GM19455 (cell line): ENCODE data around the gene MAL.

Experiments
- ATAC-seq: cut with Tn5 transposase; IDR thresholded peaks from one replicate; pipeline ENCODE4 v1.9.1; 2021; ENCODE audit not compliant: unreplicated experiment

Gene MAL

DNA sequence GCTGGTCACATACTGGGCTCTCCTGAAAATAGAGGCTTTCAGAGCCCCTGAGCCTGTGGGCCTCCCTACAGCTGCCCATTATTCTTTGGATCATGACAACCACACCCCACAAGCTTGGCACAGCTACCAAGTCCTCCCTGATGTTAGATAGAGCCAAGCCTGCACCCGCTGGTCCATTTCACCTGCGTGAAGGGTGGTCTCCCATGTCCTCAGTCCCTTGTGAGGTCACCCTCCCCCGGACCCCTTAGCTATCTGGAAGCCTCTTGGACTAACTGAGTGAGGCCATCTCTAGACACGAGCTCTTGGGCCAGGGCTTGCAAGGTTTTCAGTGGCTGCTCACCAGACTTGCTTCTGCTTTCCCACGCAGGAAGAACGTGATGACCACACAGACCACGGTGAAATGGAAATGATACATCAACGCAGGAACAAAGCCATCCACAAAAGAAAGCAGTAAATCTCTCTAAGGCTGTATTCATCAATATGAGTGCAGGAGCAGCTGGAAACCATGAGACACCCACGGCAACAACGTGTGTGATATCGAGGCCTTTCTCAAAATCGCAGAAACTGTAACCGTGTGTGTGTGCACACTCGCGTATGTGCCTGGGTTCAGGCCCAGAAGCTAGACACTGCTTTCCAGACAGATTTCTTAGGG is 10.1 kb upstream of the MAL start:
- ATAC-seq = no peak

DNA sequence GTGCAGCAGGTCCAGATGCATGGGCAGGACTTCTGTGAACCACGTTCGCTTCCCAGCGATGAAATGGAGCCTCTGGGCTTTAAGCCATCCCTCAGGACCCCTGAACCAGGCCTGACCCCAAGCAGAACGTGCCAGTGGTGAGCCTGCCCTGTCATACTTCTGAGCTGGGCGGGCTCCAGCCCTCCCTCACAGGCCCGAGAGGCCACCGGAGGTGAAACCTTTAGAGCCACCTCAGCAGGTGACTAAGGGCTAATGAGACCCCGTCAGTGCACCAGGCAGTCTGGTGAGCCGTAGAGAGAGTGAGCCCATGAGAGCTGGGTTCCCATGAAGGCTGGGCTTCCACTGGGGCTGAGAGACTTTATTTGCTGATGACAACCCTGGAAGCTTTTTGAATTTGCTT is 8.9 kb upstream of the MAL start:
- no peak for ATAC-seq

DNA sequence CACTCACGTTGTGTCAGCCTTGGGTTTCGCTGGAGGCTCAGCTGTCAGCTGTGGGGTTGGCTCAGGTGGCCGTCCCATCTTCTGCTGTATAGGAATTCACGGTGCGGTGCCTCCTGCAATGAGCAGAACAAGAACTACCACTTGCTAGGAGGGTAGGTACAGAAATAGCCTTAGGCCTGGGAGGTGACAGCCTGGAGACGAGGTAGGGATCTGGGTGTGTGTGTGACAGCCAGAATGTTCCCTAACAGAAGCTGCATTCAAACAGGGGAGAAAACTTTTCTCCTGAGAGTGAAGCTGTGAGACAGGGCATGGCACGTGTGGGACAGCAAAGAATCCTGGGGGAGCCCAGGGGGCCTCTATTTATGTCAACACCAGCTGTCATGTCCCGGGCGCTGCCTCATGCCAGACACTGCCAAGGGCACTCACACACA is 8.4 kb upstream of the MAL start:
- ATAC-seq = no peak

DNA sequence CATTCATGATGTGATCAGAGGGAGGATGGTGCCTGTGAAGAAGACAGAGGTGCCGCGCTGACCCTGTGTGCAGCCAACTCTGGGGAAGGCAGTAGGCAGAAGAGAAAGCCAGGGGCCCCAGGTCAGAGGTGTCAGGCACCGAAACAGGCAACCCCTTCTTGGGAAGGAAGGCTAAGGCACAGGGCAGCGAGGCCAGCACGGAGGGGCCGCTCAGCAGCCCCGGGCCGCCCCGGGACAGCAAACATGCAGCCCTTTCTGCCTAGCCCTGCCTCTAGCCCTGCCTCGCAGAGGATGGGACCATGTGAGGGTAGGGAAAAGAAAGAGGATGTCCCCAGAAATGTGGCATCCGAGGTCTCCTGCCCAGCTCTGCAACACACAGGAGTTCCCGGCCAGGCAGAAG is 7.7 kb upstream of the MAL start:
- no peak for ATAC-seq

DNA sequence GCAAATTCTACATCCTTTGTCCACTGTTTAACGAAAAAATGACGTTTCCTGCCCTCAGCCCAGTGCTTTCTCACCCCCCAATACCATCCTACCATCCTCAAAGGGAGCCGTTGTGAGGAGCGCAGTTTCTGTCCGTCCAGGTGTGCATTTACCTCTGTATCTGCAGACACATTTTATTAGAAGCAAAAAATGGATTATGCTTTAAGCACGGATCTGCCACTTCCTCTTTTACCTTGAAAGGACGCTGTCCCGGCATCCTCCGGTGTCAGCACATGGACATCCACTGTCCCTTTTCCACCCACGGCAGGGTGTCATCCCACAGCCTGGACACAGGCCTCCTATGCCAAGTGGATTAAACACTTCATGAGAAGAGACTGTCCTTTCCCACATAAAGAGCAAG is 7.2 kb upstream of the MAL start:
- ATAC-seq = no peak

DNA sequence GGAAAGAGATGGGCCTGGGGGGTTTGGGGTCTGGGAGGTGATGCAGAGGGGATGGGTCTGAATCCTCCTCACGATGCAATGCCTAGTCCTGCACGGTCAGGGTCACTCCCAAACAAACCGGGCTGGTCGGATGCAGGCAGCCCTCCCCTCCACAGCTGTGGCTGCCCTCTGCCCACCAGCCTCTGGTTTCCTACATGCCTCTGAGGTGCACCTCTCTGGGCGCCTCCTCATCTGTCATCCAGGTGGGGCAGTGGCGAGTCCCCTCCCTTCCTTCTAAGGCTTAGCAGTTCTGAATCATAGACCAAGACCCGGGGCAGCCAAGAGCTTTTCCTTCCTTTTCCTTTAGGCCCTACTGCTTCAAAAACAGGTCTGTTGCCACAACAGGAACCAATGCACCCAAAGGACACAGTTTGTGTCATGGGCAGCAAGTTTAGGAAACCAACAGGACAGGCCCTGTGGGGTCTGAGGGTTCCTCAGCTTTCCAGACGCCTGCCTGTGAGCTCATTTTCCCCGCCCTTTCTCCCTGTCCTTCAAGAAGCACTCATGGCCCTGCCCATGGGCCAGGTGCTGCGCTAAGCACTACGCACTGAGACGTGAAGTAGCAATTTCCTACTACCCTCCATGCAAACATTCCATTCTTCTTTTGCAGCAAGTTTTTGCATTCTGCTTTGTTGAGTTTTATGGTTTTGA is 6.5 kb upstream of the MAL start:
- no peak for ATAC-seq

DNA sequence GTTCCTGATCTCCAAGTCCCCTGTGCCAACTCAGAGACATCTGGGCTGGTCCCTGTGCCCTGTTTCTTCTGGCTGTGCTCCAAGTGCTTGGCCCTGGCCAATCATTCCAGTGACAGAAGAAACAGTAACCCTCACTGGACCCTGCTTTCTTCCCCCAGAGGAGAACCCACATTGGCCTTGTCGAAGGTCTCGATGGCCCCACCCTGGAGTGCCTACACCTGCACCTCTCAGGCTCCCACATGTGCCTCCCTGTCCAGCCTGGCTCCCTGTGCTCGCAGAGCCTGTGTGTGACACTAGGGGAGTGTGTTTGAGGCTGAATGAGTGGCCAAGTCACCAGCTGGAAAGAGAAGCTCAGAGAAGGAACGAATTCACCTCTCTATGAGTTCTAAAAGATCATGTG is 5.9 kb upstream of the MAL start:
- ATAC-seq = no peak

DNA sequence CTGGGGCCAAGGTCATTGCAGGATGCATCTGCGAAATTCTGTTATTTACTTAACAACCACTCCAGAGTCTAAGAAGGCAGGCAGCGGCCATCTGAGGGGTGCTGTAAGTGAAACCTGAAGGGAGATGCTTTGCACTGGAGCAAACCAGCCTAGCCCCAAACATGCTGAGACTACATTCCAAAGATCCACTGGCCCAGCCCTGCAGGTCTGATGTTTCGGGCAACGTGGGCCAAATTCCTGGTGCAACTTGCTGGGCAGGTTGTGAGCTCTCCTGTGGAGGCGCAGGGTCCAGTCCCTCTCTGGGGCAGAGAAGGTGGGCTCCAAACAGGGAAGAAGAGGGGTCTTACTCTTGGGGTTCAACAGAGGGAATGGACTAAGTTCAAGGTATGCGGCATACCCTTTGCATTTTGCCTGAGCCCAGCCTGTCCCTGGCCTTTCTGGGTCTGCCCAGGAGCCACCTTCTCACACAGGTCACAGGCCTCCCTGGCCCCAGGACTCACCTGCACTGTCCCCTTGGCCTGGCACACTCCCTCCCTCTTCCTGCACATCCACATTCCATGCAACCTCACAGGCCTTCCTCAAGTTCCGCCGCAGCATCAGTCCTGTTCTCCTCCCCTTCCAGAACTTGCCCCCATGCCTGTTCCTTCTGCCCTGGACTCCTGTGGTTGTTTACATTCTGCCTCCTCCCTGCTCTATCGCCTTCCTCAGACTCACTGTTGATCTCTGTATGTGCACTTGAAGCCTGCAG is 5.1 kb upstream of the MAL start:
- ATAC-seq = no peak

DNA sequence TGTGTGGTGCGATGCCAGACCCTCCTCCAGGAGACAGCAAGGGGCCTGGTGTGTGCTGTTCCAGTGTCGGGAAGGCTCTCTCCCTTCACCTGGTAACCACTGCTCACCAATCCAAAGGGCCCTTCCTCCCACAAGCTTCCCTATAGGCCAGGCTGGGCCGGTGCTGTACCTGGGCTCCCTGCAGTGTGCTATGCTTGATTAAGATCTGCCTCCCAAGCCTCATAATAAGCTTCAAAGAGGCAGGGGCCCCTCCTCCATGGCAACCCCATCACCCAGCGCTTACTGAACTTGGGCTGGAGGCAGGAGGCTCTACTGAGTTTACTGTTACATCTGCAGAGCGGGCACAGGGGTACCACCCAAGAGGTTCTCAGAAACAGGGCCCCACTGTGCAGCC is 4.5 kb upstream of the MAL start:
- ATAC-seq = no peak

DNA sequence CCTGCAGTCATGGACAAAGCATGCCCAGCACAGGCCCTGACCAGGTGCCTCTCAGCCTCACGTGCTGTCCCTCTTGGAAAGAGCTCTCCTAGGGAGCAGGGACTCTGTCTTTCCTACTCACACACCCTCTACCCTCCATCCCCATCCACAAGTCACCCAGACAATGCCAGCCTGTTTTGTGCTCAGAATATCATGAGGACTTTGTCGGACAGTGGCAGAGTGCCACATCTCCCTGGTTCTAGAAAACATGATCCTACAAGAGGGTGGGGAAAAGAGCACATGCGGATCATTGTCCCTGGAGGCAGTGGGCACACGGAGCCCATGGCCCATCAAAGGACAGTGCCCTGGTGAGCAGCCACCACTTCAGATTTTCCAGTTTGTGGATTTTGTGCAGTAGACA is 3.7 kb upstream of the MAL start:
- ATAC-seq = no peak

DNA sequence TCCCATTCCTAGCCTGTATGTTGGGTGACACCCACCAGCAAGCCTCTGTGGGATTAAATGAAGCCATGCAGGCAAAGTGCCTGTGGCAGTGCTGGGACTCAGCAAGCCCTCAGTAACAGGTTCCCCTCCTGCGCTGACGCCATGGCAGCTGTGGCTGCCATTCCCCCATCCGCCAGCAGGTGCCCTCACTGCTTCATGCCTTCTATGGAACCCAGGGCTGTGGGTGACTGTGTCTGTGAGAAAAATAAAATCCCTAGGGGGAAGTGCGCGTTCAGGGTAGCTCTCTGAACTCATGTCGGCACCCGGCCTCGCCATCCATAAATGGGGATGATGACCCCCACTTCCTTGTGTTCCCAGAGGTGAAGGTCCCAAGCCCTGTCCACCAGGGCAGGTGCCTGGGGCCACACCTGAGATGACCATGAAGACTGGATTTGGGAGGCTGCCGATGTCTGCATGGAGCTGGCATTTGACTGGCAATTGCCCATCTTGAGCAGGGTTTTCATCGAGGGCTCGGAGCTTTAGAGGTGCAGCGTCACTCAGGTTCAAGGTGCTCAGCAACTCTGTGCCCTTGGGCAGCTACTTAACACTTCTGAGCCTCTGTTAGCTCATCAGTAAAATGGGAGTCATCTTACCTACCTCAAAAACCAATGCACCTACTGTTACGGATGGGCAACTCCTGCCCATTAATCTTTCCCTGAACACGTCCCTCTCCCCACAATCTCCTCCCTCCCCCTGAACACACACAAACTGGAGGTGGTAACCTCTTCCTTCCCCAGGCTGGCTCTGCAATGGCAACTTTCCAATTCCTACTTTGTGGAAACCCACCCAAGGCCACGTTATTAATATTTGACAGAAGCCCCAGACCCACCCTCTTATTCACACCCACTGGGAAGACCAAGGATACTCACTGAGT is 2.9 kb upstream of the MAL start:
- peak; percentile 75 for ATAC-seq

DNA sequence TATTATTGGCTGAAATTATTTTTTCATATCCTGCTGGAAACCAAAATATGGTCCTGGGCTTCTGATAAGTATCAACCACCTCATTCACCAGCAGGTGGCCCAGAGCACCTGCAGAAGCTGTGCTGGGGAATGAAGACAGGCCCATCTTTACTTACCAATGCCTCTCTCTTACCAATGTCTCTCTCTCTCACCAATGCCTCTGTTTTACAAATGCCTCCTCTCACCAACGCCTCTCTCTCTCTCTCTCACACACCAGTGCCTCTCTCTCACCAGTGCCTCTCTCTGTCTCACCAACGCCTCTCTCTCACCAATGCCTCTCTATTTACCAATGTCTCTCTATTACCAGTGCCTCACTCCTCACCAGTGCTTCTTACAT is 2.3 kb upstream of the MAL start:
- ATAC-seq = peak; percentile 44

DNA sequence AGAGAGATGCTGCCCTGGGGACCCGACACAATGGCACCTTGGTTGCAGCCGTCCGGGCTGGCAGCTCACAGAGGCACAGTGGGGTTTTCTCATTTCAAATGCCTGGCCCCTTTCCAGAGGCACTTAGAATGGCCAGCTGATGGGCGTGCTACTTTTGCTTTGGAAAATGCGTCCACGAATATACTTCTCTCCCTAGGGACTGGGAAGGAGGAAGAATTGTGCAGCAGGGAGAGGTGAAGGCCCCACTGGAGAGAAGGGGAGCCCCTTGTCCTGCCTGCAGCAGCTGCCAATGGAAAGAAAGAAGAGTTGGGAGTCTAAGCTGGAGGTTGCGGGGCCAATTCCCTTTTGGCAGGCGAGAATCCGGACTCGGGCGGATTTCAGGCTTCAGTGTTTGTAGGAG is 1.1 kb upstream of the MAL start:
- no peak for ATAC-seq

DNA sequence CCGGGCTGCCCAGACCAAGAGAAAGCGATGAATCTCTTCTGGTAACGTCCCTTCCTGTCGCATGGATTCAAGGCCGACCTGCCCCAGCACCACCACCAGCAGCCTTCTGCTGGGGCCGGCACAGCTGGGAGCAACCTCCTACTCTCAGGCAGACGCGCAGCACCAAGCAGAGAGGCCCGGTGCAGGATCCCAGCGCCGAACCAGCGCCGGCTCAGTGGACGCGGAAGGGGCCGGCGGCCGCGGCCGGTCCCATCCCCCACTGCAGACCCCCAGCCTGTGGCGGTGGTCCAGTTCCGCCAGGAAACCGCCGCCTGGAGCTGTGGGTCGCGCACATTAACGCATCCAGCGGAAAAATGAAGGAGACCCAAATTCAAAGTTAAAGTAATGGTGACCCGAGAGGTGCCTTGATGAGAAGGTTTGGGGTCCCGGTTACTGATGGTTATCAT is 525 bp upstream of the MAL start:
- no peak for ATAC-seq

DNA sequence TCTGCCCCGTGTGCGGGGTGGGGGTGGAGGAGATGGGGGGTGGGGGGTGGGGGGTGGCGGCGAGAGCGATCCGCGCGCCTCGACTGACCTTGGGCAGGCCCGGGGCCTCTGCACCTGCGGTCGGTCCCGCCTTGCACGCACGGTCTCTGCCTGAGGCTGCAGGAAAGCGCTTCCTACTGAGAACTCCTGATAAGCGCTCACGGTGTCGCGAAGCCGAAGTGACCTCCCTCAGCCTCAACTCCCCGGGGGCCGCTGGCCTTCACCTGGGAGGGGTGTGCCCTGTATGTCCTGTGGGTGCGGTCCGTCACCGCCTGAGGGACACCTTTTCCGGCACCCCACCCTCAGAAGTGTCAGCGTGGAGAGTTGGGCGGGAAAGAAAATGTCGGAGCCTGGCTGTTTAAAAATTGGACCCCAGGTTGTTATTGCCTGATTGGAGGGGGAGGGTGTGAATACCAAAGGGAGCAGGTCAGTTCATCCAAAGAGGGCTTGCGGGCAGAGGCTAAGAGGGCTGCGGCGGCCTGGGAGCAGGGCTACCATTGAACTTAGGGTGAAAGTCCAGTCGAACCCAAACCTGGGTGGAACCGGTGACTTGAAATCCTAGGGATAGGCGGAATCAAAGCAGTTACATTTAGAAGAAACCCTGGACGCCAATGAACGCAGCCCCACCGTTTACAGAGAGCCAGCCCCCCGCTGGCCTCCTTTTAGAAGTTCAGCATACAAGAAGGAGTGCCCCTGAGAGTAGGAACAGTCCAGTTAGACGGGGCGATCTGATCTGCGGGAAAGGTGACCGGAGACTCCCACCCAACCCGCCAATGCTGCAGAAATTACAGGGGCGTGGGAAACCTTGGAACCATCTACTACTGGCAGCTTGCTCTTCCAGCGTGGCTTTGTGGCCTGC is 1.2 kb downstream of the MAL start:
- ATAC-seq = no peak

DNA sequence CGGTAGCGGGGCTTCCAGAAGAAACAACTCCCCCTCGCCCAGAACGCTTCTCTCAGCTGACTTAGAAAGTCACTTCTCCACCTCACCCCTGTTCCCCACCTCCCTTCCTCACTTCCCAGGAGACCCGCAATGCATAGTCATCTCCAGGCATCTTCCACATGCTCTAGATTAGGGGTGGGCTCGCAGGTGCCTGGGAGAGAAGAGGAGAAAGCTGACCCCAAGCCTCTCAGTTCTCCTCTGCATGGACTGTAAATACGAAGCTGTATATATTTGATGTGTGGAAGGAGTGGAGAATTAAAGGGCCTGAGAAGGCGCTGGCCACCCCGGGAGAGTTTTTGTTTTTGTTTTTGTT is 1.8 kb downstream of the MAL start:
- ATAC-seq = no peak

DNA sequence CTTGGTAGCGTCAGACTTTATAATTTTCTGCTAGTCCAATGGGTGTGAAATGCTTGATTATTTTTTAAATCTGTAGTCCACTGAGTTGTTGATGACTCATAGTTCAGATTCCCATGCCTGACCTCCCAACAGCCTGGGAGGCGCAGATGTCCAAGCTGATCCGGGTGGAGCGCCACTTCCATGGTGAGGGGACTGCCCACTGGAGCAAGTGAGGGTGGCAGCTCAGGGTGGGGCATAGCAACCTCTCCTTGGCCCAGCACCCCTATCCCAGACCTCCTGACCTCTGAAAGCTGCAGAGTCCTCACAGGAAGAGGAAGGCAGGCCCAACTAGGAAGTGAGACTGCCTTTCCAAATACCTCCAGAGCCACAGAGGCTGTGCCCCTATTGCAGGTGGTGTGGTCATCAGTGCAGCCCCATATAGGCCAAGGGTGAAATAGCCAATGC is 4.4 kb downstream of the MAL start:
- no peak for ATAC-seq

DNA sequence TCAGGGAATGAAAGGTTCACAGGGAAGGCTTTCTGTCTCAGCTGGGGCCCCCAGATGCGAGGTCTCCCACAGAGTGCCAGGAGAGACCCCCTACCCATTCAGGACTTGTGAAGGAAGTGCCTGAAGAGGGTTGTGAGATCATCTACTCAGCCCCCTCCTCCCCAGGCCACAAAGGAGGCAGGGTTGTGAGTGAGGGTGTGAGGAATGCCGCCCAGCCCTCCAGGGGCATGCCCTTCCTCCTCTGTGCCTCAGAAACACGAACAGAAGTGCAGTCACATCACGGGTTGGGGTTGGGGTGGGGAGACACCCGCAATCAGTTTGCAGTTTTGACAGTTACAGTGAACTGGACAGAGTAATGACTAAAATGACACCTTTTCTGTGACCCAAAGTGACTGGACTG is 5.0 kb downstream of the MAL start:
- ATAC-seq = no peak

DNA sequence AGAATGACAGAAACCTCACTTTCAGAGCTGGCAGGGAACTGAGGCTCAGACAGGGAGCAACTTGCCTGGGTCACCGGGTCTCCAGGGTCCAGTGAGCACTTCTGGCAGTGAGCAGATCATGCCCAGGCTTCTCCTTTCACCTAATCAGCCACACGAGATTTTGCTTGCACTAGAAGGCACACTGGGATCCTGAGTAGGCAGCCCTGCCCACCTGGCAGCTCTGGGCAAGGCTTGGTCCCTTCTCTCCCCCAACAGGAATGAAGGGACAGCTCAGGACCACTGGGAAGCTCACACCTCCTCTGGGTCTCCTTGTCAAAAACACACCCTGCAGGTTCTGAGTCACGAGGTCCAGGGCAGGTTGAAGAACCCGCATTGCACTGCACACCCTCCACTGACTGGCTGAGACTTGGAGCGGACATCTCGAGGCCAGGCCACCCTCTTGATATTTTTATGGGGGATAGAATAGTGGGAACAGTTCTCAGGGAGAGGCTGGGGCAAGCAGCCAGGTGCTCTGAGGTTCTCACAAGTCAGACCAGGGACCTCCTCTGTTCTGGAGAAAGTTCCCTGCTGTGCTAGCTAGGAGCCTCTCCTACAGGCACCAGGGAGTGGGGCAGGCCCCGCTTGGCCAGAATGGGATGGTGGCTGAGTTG is 5.7 kb downstream of the MAL start:
- no peak for ATAC-seq

DNA sequence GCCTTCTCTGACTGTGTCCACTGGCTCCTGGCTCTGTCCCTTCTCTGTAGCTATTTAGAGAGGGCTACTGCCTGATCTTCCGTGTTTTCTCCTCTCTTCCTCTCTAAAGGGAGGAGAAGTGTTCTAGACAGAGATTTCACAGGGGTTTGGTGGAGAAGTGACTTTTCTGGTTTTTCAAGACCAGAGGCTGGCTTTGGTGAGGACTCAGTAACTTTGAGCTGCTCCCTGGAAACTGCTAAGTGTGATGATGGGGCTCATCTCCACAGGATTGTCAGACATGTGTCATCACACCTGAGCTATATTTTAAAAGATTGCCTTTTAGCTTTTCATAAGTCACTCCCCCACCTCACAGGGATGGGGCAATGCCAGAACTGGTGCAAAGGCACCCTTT is 6.2 kb downstream of the MAL start:
- no peak for ATAC-seq
